Aorta (tissue), 5 donors: ENCODE measurements around the gene OR2T35. TPM values are rescaled to one million over a fixed set of nuclear protein-coding genes. Genes with fewer than 3 reads are reported as not detected.

ENCODE experiments used
- ATAC-seq: fragments of 200-7000 bp; cut with Tn5 transposase; one replicate; pipeline ENCODE4 v1.9.1; 2022; ENCODE audit warnings: moderate library complexity; ENCODE audit not compliant: low FRiP score
- DNase-seq, 2 donors: peaks; one replicate each; pipeline ENCODE4 v3.0.0-alpha.2; 2020
- H3K27ac ChIP-seq, 2 donors: one replicate each; pipeline ENCODE4 v1.5.1; 2013; ENCODE audit warnings: low read length in 2 of 2, mild to moderate bottlenecking in 2 of 2, moderate library complexity in 2 of 2, control low read depth in 1 of 2, inconsistent platforms in 1 of 2, low read depth in 1 of 2
- H3K27me3 ChIP-seq, 2 donors: one replicate each; pipeline ENCODE4 v1.6.1; 2013; ENCODE audit warnings: control low read depth in 1 of 2, low read length in 1 of 2, mild to moderate bottlenecking in 1 of 2, moderate library complexity in 1 of 2; ENCODE audit not compliant: insufficient read depth in 2 of 2, control insufficient read depth in 1 of 2
- H3K36me3 ChIP-seq, 2 donors: one replicate each; pipeline ENCODE4 v1.6.1; 2013; ENCODE audit warnings: control low read depth in 1 of 2, low read length in 1 of 2, mild to moderate bottlenecking in 1 of 2; ENCODE audit not compliant: insufficient read depth in 2 of 2, control insufficient read depth in 1 of 2
- H3K4me1 ChIP-seq, 2 donors: one replicate each; pipeline ENCODE4 v1.6.1; 2013; ENCODE audit warnings: low read length in 2 of 2, control low read depth in 1 of 2, mild to moderate bottlenecking in 1 of 2, moderate library complexity in 1 of 2; ENCODE audit not compliant: insufficient read depth in 2 of 2, control insufficient read depth in 1 of 2
- H3K4me3 ChIP-seq, 2 donors: one replicate each; pipeline ENCODE4 v1.5.1; 2013; ENCODE audit warnings: low read length in 2 of 2, control low read depth in 1 of 2, mild to moderate bottlenecking in 1 of 2
- H3K9me3 ChIP-seq: one replicate; pipeline ENCODE4 v1.6.1; 2013; ENCODE audit warnings: mild to moderate bottlenecking, low read length; ENCODE audit not compliant: control insufficient read depth
- WGBS, 2 donors: extraction: QIAGEN DNeasy Blood & Tissue Kit; methylation state at CpG; one replicate each; pipeline ENCODE4 v1.1.7; 2013; 5-methylcytosine and 5-hydroxymethylcytosine counted together
- intact Hi-C, 2 donors: fragments of 100-400 bp; cut with DNase I; formaldehyde crosslinking; loops; one replicate each; pipeline versions ENCODE4 v1.14.2 to v1.15.0; 2022
- polyA plus RNA-seq, 2 donors: library from polyadenylated mRNA; stranded (reverse); fragments of 200-250 nt; gene quantifications; one replicate each; pipeline ENCODE4 v1.2.3, GENCODE V29; 2013
- total RNA-seq, 2 donors: library from RNA; stranded (reverse); fragmentation: NEBNext Ultra II Directional; extraction: Animal tissue kit (Norgen Biotek cat#: 25700); gene quantifications; one replicate each; pipeline ENCODE4 v1.2.1, GENCODE V29; 2021
- donor health status: healthy with polysubstance abuse.
- donor health status: Bipolar disorder and iron deficiency.
- donor health status: DM: no; HTN: no; CAD: no.
- donor health status: DM: no; HTN: no; CAD: no.
- donor health status: DM: yes; HTN: yes; CAD: no.

The OR2T35 gene
- total and polyA plus RNA-seq, 4 donors: not detected

GRCh38 chr1:248631354-248632008, 13.6 kb downstream of the OR2T35 start:
- ATAC-seq: no peak

GRCh38 chr1:248630551-248630950, 14.5 kb downstream of the OR2T35 start:
- no peak for ATAC-seq
- WGBS, 2 donors: 67 to 70% methylated on average over 2 of the region's 2 CpGs
- Histone ChIP-seq H3K36me3 (no peaks in the 10 kb centered on the region), H3K9me3 (no peaks in the 10 kb centered on the region), H3K27me3 (no peaks in the 10 kb centered on the region), H3K27ac (no peak overlapping the region), H3K4me3 (no peak overlapping the region), H3K4me1 (no peaks in the 10 kb centered on the region)
- intact Hi-C loops: no loop called here
- no peak for DNase-seq

More at GRCh38 chr1:248631354-248632008, 13.6 kb downstream of the OR2T35 start:
- DNase-seq: no peak
- H3K27me3 ChIP-seq: no peaks in the 10 kb centered on the region
- intact Hi-C loops: no loop called here
- no peak overlapping the region for H3K4me3 ChIP-seq
- WGBS, 2 donors: 73 to 75% methylated on average over 7 of the region's 7 CpGs
- no peak overlapping the region for H3K27ac ChIP-seq
- H3K36me3 ChIP-seq: no peaks in the 10 kb centered on the region
- H3K4me1 ChIP-seq: no peaks in the 10 kb centered on the region
- H3K9me3 ChIP-seq: no peaks in the 10 kb centered on the region

GRCh38 chr1:248627971-248628844, 16.9 kb downstream of the OR2T35 start:
- H3K4me1 ChIP-seq: no peaks in the 10 kb centered on the region
- ATAC-seq (no peak), DNase-seq (no peak)
- intact Hi-C loops: loop anchor here in 1 of 2 donors (10.0 kb wide), 1 partner anchor 57 kb away; no protein-coding TSS in a partner anchor
- WGBS, 2 donors: 74 to 78% methylated on average over 9 of the region's 9 CpGs
- no peak overlapping the region for H3K27ac ChIP-seq
- no peaks in the 10 kb centered on the region for H3K36me3 ChIP-seq
- H3K4me3 ChIP-seq: no peak overlapping the region
- H3K9me3 ChIP-seq: no peaks in the 10 kb centered on the region
- H3K27me3 ChIP-seq: no peaks in the 10 kb centered on the region

GRCh38 chr1:248625971-248626370, 19.1 kb downstream of the OR2T35 start:
- ATAC-seq: no peak
- WGBS, 2 donors: 67 to 78% methylated on average over 5 of the region's 5 CpGs
- Histone ChIP-seq H3K27ac (no peak overlapping the region), H3K9me3 (no peaks in the 10 kb centered on the region), H3K36me3 (no peaks in the 10 kb centered on the region), H3K27me3 (no peaks in the 10 kb centered on the region), H3K4me1 (no peaks in the 10 kb centered on the region), H3K4me3 (no peak overlapping the region)
- intact Hi-C loops: loop anchor here in 1 of 2 donors (10.0 kb wide), 1 partner anchor 59 kb away; no protein-coding TSS in a partner anchor
- DNase-seq: no peak

GRCh38 chr1:248625166-248625565, 19.9 kb downstream of the OR2T35 start:
- Histone ChIP-seq H3K4me3 (no peak overlapping the region), H3K36me3 (no peaks in the 10 kb centered on the region), H3K27ac (no peak overlapping the region), H3K9me3 (no peaks in the 10 kb centered on the region), H3K4me1 (no peaks in the 10 kb centered on the region), H3K27me3 (no peaks in the 10 kb centered on the region)
- intact Hi-C loops: loop anchor here in 1 of 2 donors (10.0 kb wide), 1 partner anchor 60 kb away; no protein-coding TSS in a partner anchor
- ATAC-seq (no peak), DNase-seq (no peak)
- WGBS, 2 donors: 60 to 68% methylated on average over 4 of the region's 4 CpGs

GRCh38 chr1:248622570-248623001, 22.5 kb downstream of the OR2T35 start:
- H3K4me3 ChIP-seq: no peak overlapping the region
- 60 to 66% methylated on average over 4 of the region's 4 CpGs for WGBS, 2 donors
- H3K9me3 ChIP-seq: no peaks in the 10 kb centered on the region
- no peak overlapping the region for H3K27ac ChIP-seq
- no peaks in the 10 kb centered on the region for H3K36me3 ChIP-seq
- DNase-seq: no peak
- ATAC-seq: no peak
- H3K4me1 ChIP-seq: no peaks in the 10 kb centered on the region
- intact Hi-C loops: loop anchor here in 1 of 2 donors (5.0 to 10.0 kb wide), 2 partner anchors 62 to 185 kb away; no protein-coding TSS in a partner anchor
- H3K27me3 ChIP-seq: no peaks in the 10 kb centered on the region

- Histone ChIP-seq H3K9me3 (no peaks in the 10 kb centered on the region), H3K4me1 (no peaks in the 10 kb centered on the region), H3K27ac (no peak overlapping the region), H3K4me3 (no peak overlapping the region), H3K27me3 (no peaks in the 10 kb centered on the region), H3K36me3 (no peaks in the 10 kb centered on the region)
- DNase-seq (no peak), ATAC-seq (no peak)
- 56 to 67% methylated on average over 7 of the region's 7 CpGs for WGBS, 2 donors
- intact Hi-C loops: loop anchor here in 1 of 2 donors (5.0 to 10.0 kb wide), 2 partner anchors 63 to 186 kb away; no protein-coding TSS in a partner anchor
These were observed 23.3 kb downstream of the OR2T35 start for GRCh38 chr1:248621770-248622169.

GRCh38 chr1:248618878-248619277, 26.2 kb downstream of the OR2T35 start:
- peak; percentile 63 to 69 for DNase-seq
- Histone ChIP-seq H3K4me1 (no peaks in the 10 kb centered on the region), H3K27ac (no peak overlapping the region), H3K27me3 (peaks cover 0 to under 1% of the 10 kb centered on the region in 2 donors), H3K36me3 (no peaks in the 10 kb centered on the region), H3K4me3 (no peak overlapping the region), H3K9me3 (no peaks in the 10 kb centered on the region)
- ATAC-seq: no peak
- intact Hi-C loops: no loop called here
- WGBS, 2 donors: 3 to 6% methylated on average over 3 of the region's 3 CpGs
